Mononuclear cell (primary cell): ENCODE measurements around the gene HDAC3. TPM values are rescaled to one million over a fixed set of nuclear protein-coding genes. Genes with fewer than 3 reads are reported as not detected.

Experiments used
- H3K27me3 ChIP-seq: 2 replicates; pipeline ENCODE4 v1.6.0; 2011; ENCODE audit warnings: low read length, control low read depth; ENCODE audit not compliant: insufficient read depth
- H3K4me1 ChIP-seq: 2 replicates; pipeline ENCODE4 v1.5.1; 2011; ENCODE audit warnings: mild to moderate bottlenecking, low read length, control low read depth; ENCODE audit not compliant: insufficient read depth
- H3K4me3 ChIP-seq: 2 replicates; pipeline ENCODE4 v1.5.1; 2011; ENCODE audit warnings: mild to moderate bottlenecking, low read length, moderate library complexity
- H3K9me3 ChIP-seq: 2 replicates; pipeline ENCODE4 v1.5.1; 2011; ENCODE audit warnings: low read depth, mild to moderate bottlenecking, control low read depth, low read length
- total RNA-seq: library from RNA; depleted of rRNA; stranded (reverse); fragments of >200 nt; gene quantifications from one replicate; pipeline ENCODE4 v1.2.3, GENCODE V29; 2012

Gene HDAC3
- total RNA-seq, 1 donor = 30.5 TPM

- H3K4me1 ChIP-seq = peaks cover 92% of the 10 kb centered on the region
- H3K4me3 ChIP-seq = no peak overlapping the region
- no peaks in the 10 kb centered on the region for H3K9me3 ChIP-seq
- H3K27me3 ChIP-seq = no peaks in the 10 kb centered on the region
These were observed 27.6 kb downstream of the HDAC3 start for GRCh38 chr5:141609044-141609443.

- peaks cover 92% of the 10 kb centered on the region for H3K4me1 ChIP-seq
- H3K4me3 ChIP-seq = no peak overlapping the region
- H3K9me3 ChIP-seq = no peaks in the 10 kb centered on the region
- H3K27me3 ChIP-seq = no peaks in the 10 kb centered on the region
These were observed 28.1 kb downstream of the HDAC3 start for GRCh38 chr5:141608557-141608956.

- peaks cover 93% of the 10 kb centered on the region for H3K4me1 ChIP-seq
- no peaks in the 10 kb centered on the region for H3K9me3 ChIP-seq
- no peak overlapping the region for H3K4me3 ChIP-seq
- H3K27me3 ChIP-seq = no peaks in the 10 kb centered on the region
These were observed 28.6 kb downstream of the HDAC3 start for GRCh38 chr5:141608046-141608445.

GRCh38 chr5:141605523-141606277, 30.9 kb downstream of the HDAC3 start:
- H3K4me1 ChIP-seq = peaks cover 93% of the 10 kb centered on the region
- H3K27me3 ChIP-seq = no peaks in the 10 kb centered on the region
- H3K9me3 ChIP-seq = no peaks in the 10 kb centered on the region
- no peak overlapping the region for H3K4me3 ChIP-seq

GRCh38 chr5:141603923-141604717, 32.5 kb downstream of the HDAC3 start:
- Histone ChIP-seq H3K27me3 (no peaks in the 10 kb centered on the region), H3K4me3 (peak overlapping the region; percentile 10), H3K4me1 (peaks cover 94% of the 10 kb centered on the region), H3K9me3 (no peaks in the 10 kb centered on the region)

GRCh38 chr5:141602606-141603005, 34.0 kb downstream of the HDAC3 start:
- H3K27me3 ChIP-seq = no peaks in the 10 kb centered on the region
- H3K4me1 ChIP-seq = peaks cover 92% of the 10 kb centered on the region
- no peaks in the 10 kb centered on the region for H3K9me3 ChIP-seq
- no peak overlapping the region for H3K4me3 ChIP-seq

GRCh38 chr5:141598391-141599345, 38.0 kb downstream of the HDAC3 start:
- Histone ChIP-seq H3K4me3 (no peak overlapping the region), H3K27me3 (no peaks in the 10 kb centered on the region), H3K9me3 (no peaks in the 10 kb centered on the region), H3K4me1 (peaks cover 86% of the 10 kb centered on the region)

- Histone ChIP-seq H3K9me3 (no peaks in the 10 kb centered on the region), H3K4me1 (peaks cover 85% of the 10 kb centered on the region), H3K4me3 (no peak overlapping the region), H3K27me3 (no peaks in the 10 kb centered on the region)
These were observed 38.8 kb downstream of the HDAC3 start for GRCh38 chr5:141597814-141598213.

- Histone ChIP-seq H3K4me3 (no peak overlapping the region), H3K9me3 (no peaks in the 10 kb centered on the region), H3K4me1 (peaks cover 84% of the 10 kb centered on the region), H3K27me3 (no peaks in the 10 kb centered on the region)
These were observed 39.3 kb downstream of the HDAC3 start for GRCh38 chr5:141597394-141597793.

GRCh38 chr5:141596867-141597266, 39.8 kb downstream of the HDAC3 start:
- Histone ChIP-seq H3K4me1 (peaks cover 80% of the 10 kb centered on the region), H3K27me3 (no peaks in the 10 kb centered on the region), H3K9me3 (no peaks in the 10 kb centered on the region), H3K4me3 (no peak overlapping the region)

- Histone ChIP-seq H3K9me3 (no peaks in the 10 kb centered on the region), H3K27me3 (no peaks in the 10 kb centered on the region), H3K4me3 (no peak overlapping the region), H3K4me1 (peaks cover 53% of the 10 kb centered on the region)
These were observed 46.5 kb downstream of the HDAC3 start for GRCh38 chr5:141590127-141590526.

GRCh38 chr5:141586246-141586645, 50.4 kb downstream of the HDAC3 start:
- Histone ChIP-seq H3K27me3 (no peaks in the 10 kb centered on the region), H3K9me3 (no peaks in the 10 kb centered on the region), H3K4me3 (no peak overlapping the region), H3K4me1 (peaks cover 46% of the 10 kb centered on the region)

GRCh38 chr5:141585594-141585993, 51.1 kb downstream of the HDAC3 start:
- Histone ChIP-seq H3K4me3 (no peak overlapping the region), H3K9me3 (no peaks in the 10 kb centered on the region)

GRCh38 chr5:141574122-141574510, 62.5 kb downstream of the HDAC3 start:
- no peaks in the 10 kb centered on the region for H3K27me3 ChIP-seq
- H3K4me1 ChIP-seq = peaks cover 17% of the 10 kb centered on the region
- no peak overlapping the region for H3K4me3 ChIP-seq
- no peaks in the 10 kb centered on the region for H3K9me3 ChIP-seq

More at GRCh38 chr5:141585594-141585993, 51.1 kb downstream of the HDAC3 start:
- H3K4me1 ChIP-seq = peaks cover 40% of the 10 kb centered on the region
- no peaks in the 10 kb centered on the region for H3K27me3 ChIP-seq
